ENCODE results near the gene SLC26A3. TPM values are rescaled to one million over a fixed set of nuclear protein-coding genes. Genes with fewer than 3 reads are reported as not detected.
A peak's percentile ranks its signal among the peaks of the same experiment; 100 is the strongest.

SLC26A3 gene
- total RNA-seq, 2 experiments from 2014 or later: not detected

DNA sequence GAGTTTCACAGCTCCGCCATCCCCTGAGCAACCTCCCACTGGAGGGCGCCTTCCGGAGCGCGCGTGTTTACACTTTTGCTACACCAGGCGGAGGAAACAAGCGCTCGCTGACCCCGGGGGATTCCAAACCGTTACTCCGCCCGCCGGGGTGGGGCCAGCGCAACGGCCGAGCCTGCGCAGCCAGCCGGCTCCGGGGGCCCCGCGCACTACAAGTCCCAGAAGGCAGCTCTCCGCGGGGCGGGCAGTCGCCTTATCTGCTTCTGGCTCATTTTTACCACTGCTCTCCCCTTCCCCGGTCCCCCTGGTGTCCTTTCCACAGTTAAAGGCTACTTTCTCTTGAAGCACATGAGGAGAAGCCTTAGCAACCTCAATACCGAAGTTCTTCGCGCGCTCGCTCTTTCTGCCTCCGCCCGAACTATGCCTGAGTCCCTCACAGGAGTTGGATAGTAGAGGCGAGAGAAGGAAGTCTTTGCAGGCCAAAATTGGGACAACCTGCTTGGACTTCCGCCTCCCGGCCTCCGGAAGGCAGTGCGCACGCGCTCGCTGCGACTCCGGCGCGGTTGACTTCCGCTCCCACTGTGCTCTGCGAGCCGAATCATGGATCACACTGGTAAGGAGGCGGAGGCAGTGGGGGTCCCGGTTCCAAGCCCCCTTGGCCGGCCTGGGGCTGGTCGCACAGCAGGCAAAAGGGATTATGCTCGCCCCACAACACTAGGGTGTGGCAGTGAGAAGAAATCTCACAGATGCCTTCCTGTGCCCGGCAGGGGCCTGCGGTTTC lies 59.3 kb downstream of the SLC26A3 start, which contains the start of gene CBLL1:
TSS of gene CBLL1 (plus strand) at position 576 of the 778 bp plus-strand sequence. CDS start at position 598, 22 bp downstream.
- peak within 1 kb of the TSS; percentile 100 for H3K27ac Mint-ChIP-seq
- no peaks in the 10 kb centered on the region for H3K9me3 Mint-ChIP-seq (ENCODE audit: low read depth)
- peak within 1 kb of the TSS; percentile 88 for H3K4me3 Mint-ChIP-seq
- H3K4me1 Mint-ChIP-seq: peaks cover 44% of the 10 kb centered on the region
- CTCF ChIA-PET: interaction anchor here (0.7 to 4.9 kb wide), 23 partner anchors 13 to 550 kb away, joined by 3 to 120 read pairs (median 4); partner anchors contain the start of genes COG5, DUS4L and SLC26A4
- H3K27me3 Mint-ChIP-seq: no peaks in the 10 kb centered on the region
- POLR2A ChIA-PET: interaction anchor here (0.6 to 2.4 kb wide), 14 partner anchors 9 to 826 kb away, joined by 3 to 23 read pairs (median 3); partner anchors contain the start of genes DLD, DNAJB9, HBP1 and THAP5
- intact Hi-C loops (cut with DNase I, micrococcal nuclease): loop anchor here (1.0 to 10.0 kb wide), 18 partner anchors 71 to 1629 kb away; partner anchors contain the start of genes BCAP29 (in 2 of the 2), COG5 (in 2 of the 2), DLD (in 2 of the 2) and DUS4L (in 2 of the 2)
- peaks cover 8% of the 10 kb centered on the region for H3K36me3 Mint-ChIP-seq (ENCODE audit: low read depth)
- DNase-seq (peak; percentile 99), ATAC-seq (peak; percentile 94)

- intact Hi-C loops (cut with DNase I, micrococcal nuclease): loop anchor here (1.0 to 10.0 kb wide), 16 partner anchors 72 to 1628 kb away; partner anchors contain the start of genes BCAP29 (in 2 of the 2), DLD (in 2 of the 2), COG5 (in 1 of the 2) and DNAJB9 (in 1 of the 2)
- H3K36me3 Mint-ChIP-seq (ENCODE audit: low read depth): peaks cover 8% of the 10 kb centered on the region
- no peaks in the 10 kb centered on the region for H3K27me3 Mint-ChIP-seq
- POLR2A ChIA-PET: interaction anchor here (0.6 to 2.4 kb wide), 13 partner anchors 81 to 827 kb away, joined by 3 to 23 read pairs (median 3); partner anchors contain the start of genes DLD, DNAJB9, HBP1 and THAP5
- CTCF ChIA-PET: interaction anchor here (0.6 to 4.9 kb wide), 23 partner anchors 12 to 549 kb away, joined by 3 to 120 read pairs (median 5); partner anchors contain the start of genes COG5, DUS4L and SLC26A4
- H3K27ac Mint-ChIP-seq: peak overlapping the region; percentile 100
- no peak for DNase-seq
- peak overlapping the region; percentile 88 for H3K4me3 Mint-ChIP-seq
- peaks cover 40% of the 10 kb centered on the region for H3K4me1 Mint-ChIP-seq
- H3K9me3 Mint-ChIP-seq (ENCODE audit: low read depth): no peaks in the 10 kb centered on the region
- peak; percentile 43 for ATAC-seq
Measured at GRCh38 chr7:107742678-107743566, 60.1 kb downstream of the SLC26A3 start.

DNA sequence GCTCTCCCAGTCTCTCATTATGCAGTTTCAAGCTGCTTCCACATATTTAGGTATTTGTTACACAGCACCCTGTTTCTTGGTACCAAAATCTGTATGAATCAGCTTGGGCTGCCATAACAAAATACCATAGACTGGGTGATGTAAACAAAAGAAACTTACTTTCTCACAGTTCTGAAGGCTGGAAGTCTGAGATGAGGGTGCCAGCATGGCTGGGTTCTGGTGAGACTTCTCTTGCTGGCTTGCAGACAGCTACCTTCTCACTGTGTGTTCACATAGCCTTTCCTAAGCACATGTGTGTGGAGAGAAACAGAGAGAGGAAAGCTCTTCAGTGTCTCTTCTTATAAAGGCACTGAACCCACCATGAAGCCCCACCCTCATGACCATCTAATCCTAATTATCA lies 74.7 kb downstream of the SLC26A3 start:
- Mint-ChIP-seq H3K4me3 (no peak overlapping the region), H3K9me3 (ENCODE audit: low read depth) (peaks cover 2% of the 10 kb centered on the region), H3K4me1 (no peaks in the 10 kb centered on the region), H3K27me3 (peaks cover 20% of the 10 kb centered on the region), H3K36me3 (ENCODE audit: low read depth) (no peaks in the 10 kb centered on the region), H3K27ac (no peak overlapping the region)
- ATAC-seq (no peak), DNase-seq (no peak)
- ChIA-PET CTCF (interaction anchor here (0.6 to 2.4 kb wide), 11 partner anchors 9 to 527 kb away, joined by 3 to 8 read pairs (median 4); partner anchors contain the start of gene CBLL1), POLR2A (no interaction called here)
- intact Hi-C loops (cut with DNase I, micrococcal nuclease): loop anchor here in 1 of 2 experiments (5.0 to 10.0 kb wide), 2 partner anchors 783 to 936 kb away; no protein-coding TSS in a partner anchor

- DNase-seq (no peak), ATAC-seq (no peak)
- intact Hi-C loops (cut with DNase I, micrococcal nuclease): loop anchor here in 1 of 2 experiments (5.0 to 10.0 kb wide), 2 partner anchors 782 to 934 kb away; no protein-coding TSS in a partner anchor
- Mint-ChIP-seq H3K4me3 (no peak overlapping the region), H3K4me1 (no peaks in the 10 kb centered on the region), H3K36me3 (ENCODE audit: low read depth) (no peaks in the 10 kb centered on the region), H3K27ac (no peak overlapping the region), H3K9me3 (ENCODE audit: low read depth) (no peaks in the 10 kb centered on the region), H3K27me3 (peaks cover 20% of the 10 kb centered on the region)
- CTCF ChIA-PET: interaction anchor here (0.7 to 4.2 kb wide), 13 partner anchors 13 to 526 kb away, joined by 3 to 26 read pairs (median 4); partner anchors contain the start of gene CBLL1
- POLR2A ChIA-PET: no interaction called here
Measured at GRCh38 chr7:107726356-107727130, 76.5 kb downstream of the SLC26A3 start.

DNA sequence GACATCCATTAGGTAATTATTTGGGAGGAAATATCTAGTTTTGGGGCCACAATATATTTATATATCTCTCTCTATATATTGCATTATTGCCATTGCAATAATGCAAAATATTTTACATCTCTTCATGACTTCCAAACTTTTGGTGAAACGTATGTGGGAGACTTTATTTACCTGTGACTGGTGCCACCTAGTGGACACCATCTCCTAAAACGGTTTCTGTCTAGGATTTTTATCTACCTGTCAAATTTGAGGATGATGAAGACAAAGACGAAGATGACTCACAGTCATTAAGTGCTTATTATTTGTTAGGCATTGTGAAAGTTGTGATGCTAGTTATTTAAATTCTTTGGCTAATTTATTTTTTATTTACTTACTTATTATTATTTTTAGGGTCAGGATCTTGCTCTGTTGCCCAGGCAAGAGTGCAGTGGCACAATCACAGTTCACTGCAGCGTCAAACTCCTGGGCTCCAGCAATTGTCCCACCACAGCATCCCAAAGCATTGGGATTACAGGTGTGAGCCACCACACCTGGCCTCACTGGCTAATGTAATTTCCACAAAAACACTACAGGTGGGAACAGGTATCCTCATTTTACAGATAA lies 77.8 kb downstream of the SLC26A3 start:
- CTCF ChIA-PET: interaction anchor here (0.6 to 4.2 kb wide), 14 partner anchors 12 to 524 kb away, joined by 3 to 26 read pairs (median 4); no protein-coding TSS in a partner anchor
- Mint-ChIP-seq H3K4me3 (no peak overlapping the region), H3K4me1 (no peaks in the 10 kb centered on the region), H3K9me3 (ENCODE audit: low read depth) (no peaks in the 10 kb centered on the region), H3K27me3 (peaks cover 20% of the 10 kb centered on the region), H3K27ac (no peak overlapping the region), H3K36me3 (ENCODE audit: low read depth) (no peaks in the 10 kb centered on the region)
- ATAC-seq (peak; percentile 51), DNase-seq (peak; percentile 67)
- POLR2A ChIA-PET: no interaction called here
- intact Hi-C loops (cut with DNase I, micrococcal nuclease): loop anchor here (1.0 to 10.0 kb wide), 10 partner anchors 144 to 933 kb away; partner anchors contain the start of gene BCAP29 (in 1 of the 2)

DNA sequence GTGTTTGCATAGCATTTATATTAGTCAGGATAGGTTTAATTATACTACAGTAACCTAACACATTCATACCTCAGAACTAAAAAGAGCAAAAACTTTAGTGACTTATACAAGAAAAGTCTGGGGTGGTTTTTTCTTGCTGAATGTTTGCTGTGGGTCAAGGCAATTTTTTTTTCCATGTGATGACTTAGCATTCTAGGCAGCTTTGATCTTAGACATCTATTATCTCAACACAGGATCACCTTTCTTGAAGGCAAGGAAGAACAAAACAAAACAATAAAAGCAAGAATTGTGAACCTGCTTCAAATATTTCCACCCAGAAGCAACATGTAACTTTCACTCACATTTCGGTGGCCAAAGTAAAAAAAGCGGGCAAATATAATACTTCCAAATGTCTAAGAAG lies 79.8 kb downstream of the SLC26A3 start:
- Mint-ChIP-seq H3K27ac (no peak overlapping the region), H3K27me3 (peaks cover 19% of the 10 kb centered on the region), H3K36me3 (ENCODE audit: low read depth) (no peaks in the 10 kb centered on the region), H3K4me1 (no peaks in the 10 kb centered on the region), H3K4me3 (no peak overlapping the region), H3K9me3 (ENCODE audit: low read depth) (no peaks in the 10 kb centered on the region)
- ChIA-PET POLR2A (no interaction called here), CTCF (interaction anchor here (0.6 to 4.2 kb wide), 7 partner anchors 9 to 522 kb away, joined by 3 to 26 read pairs (median 4); no protein-coding TSS in a partner anchor)
- no peak for DNase-seq
- intact Hi-C loops (cut with DNase I, micrococcal nuclease): loop anchor here in 1 of 2 experiments (10.0 kb wide), 1 partner anchor 778 kb away; no protein-coding TSS in a partner anchor
- no peak for ATAC-seq

GRCh38 chr7:107721286-107721685 lies 81.7 kb downstream of the SLC26A3 start:
- ChIA-PET POLR2A (no interaction called here), CTCF (interaction anchor here (1.1 kb wide), 1 partner anchor 158 kb away, joined by 3 read pairs; no protein-coding TSS in a partner anchor)
- Mint-ChIP-seq H3K9me3 (ENCODE audit: low read depth) (no peaks in the 10 kb centered on the region), H3K4me3 (no peak overlapping the region), H3K27me3 (peaks cover 4% of the 10 kb centered on the region), H3K4me1 (no peaks in the 10 kb centered on the region), H3K27ac (no peak overlapping the region), H3K36me3 (ENCODE audit: low read depth) (no peaks in the 10 kb centered on the region)
- ATAC-seq: no peak
- intact Hi-C loops (cut with DNase I, micrococcal nuclease): loop anchor here in 1 of 2 experiments (10.0 kb wide), 1 partner anchor 776 kb away; no protein-coding TSS in a partner anchor
- no peak for DNase-seq

GRCh38 chr7:107718456-107719193 lies 84.4 kb downstream of the SLC26A3 start:
- no peak overlapping the region for H3K27ac Mint-ChIP-seq
- ChIA-PET POLR2A (no interaction called here), CTCF (interaction anchor here (0.6 to 1.6 kb wide), 5 partner anchors 10 to 256 kb away, joined by 3 to 4 read pairs (median 3); partner anchors contain the start of gene CBLL1)
- H3K4me3 Mint-ChIP-seq: no peak overlapping the region
- intact Hi-C loops (cut with DNase I, micrococcal nuclease): no loop called here
- no peaks in the 10 kb centered on the region for H3K4me1 Mint-ChIP-seq
- DNase-seq: no peak
- no peaks in the 10 kb centered on the region for H3K9me3 Mint-ChIP-seq (ENCODE audit: low read depth)
- no peaks in the 10 kb centered on the region for H3K36me3 Mint-ChIP-seq (ENCODE audit: low read depth)
- H3K27me3 Mint-ChIP-seq: peaks cover 3% of the 10 kb centered on the region
- ATAC-seq: no peak

GRCh38 chr7:107715531-107715930 lies 87.5 kb downstream of the SLC26A3 start:
- Mint-ChIP-seq H3K27me3 (peaks cover 3% of the 10 kb centered on the region), H3K36me3 (ENCODE audit: low read depth) (no peaks in the 10 kb centered on the region), H3K4me1 (no peaks in the 10 kb centered on the region), H3K4me3 (no peak overlapping the region), H3K9me3 (ENCODE audit: low read depth) (no peaks in the 10 kb centered on the region), H3K27ac (no peak overlapping the region)
- ChIA-PET CTCF (no interaction called here), POLR2A (no interaction called here)
- no peak for ATAC-seq
- intact Hi-C loops (cut with DNase I, micrococcal nuclease): no loop called here
- no peak for DNase-seq
